Common myeloid progenitor, CD34-positive (primary cell): Measurements from ENCODE around the gene GCLM.
A peak's percentile ranks its signal among the peaks of the same experiment; 100 is the strongest.

Experiments
- CTCF ChIA-PET: fragments of 350-600 bp; sonication (Branson Sonifier 250); formaldehyde crosslinking; loops from one replicate; lab custom pipeline; 2021; ENCODE audit warnings: antibody characterized with exemption; lab: Charles Lee
- POLR2A ChIA-PET: fragments of 350-600 bp; sonication (Branson Sonifier 250); formaldehyde crosslinking; loops from one replicate; lab custom pipeline; 2021; ENCODE audit warnings: antibody characterized with exemption; lab: Charles Lee
- DNase-seq, 3 donors: peaks; one replicate each; pipeline versions ENCODE4 v3.0.0 to v3.0.0-alpha.2; 2013
- H3K27ac ChIP-seq, 2 experiments: 1 replicate in 1 of 2; 2 replicates in 1 of 2; pipeline ENCODE4 v1.7.0; 2013; ENCODE audit warnings: inconsistent platforms in 2 of 2, low read length in 2 of 2, mild to moderate bottlenecking in 2 of 2, low read depth in 1 of 2, moderate library complexity in 1 of 2; ENCODE audit not compliant: severe bottlenecking in 2 of 2, insufficient read depth in 1 of 2, poor library complexity in 1 of 2
- H3K27me3 ChIP-seq, 5 experiments: replicated peaks in 2 of 5; 1 replicate in 3 of 5; 2 replicates in 2 of 5; pipeline versions ENCODE4 v1.6.1 to v1.7.0; 2013; ENCODE audit warnings: low read length in 4 of 5, mild to moderate bottlenecking in 2 of 5, moderate library complexity in 2 of 5, inconsistent platforms in 1 of 5; ENCODE audit not compliant: insufficient read depth in 5 of 5, control insufficient read depth in 4 of 5
- H3K36me3 ChIP-seq, 4 experiments: 1 replicate in 2 of 4; 2 replicates in 2 of 4; pipeline versions ENCODE4 v1.6.1 to v1.7.0; 2013; ENCODE audit warnings: low read length in 3 of 4, control low read depth in 1 of 4, mild to moderate bottlenecking in 1 of 4; ENCODE audit not compliant: control insufficient read depth in 4 of 4, insufficient read depth in 4 of 4
- H3K4me1 ChIP-seq, 4 experiments: 1 replicate in 3 of 4; 2 replicates in 1 of 4; pipeline versions ENCODE4 v1.6.1 to v1.7.1; 2013; ENCODE audit warnings: low read length in 3 of 4, mild to moderate bottlenecking in 3 of 4, control low read depth in 1 of 4, inconsistent platforms in 1 of 4, moderate library complexity in 1 of 4; ENCODE audit not compliant: control insufficient read depth in 4 of 4, insufficient read depth in 4 of 4; ENCODE audit errors: control extremely low read depth in 1 of 4
- H3K4me3 ChIP-seq, 7 experiments: 1 replicate in 4 of 7; 2 replicates in 3 of 7; pipeline versions ENCODE4 v1.5.1 to v1.7.0; 2013; ENCODE audit warnings: mild to moderate bottlenecking in 7 of 7, low read length in 6 of 7, moderate library complexity in 6 of 7, inconsistent platforms in 2 of 7, low read depth in 2 of 7, control low read depth in 1 of 7; ENCODE audit not compliant: insufficient read depth in 4 of 7, control insufficient read depth in 1 of 7; ENCODE audit errors: extremely low read depth in 1 of 7
- H3K9me3 ChIP-seq, 5 experiments: 1 replicate in 4 of 5; 2 replicates in 1 of 5; pipeline versions ENCODE4 v1.6.1 to v1.7.1; 2013; ENCODE audit warnings: low read length in 4 of 5, mild to moderate bottlenecking in 2 of 5, inconsistent platforms in 1 of 5, low read depth in 1 of 5, moderate library complexity in 1 of 5; ENCODE audit not compliant: control insufficient read depth in 4 of 5, insufficient read depth in 2 of 5; ENCODE audit errors: control extremely low read depth in 1 of 5
- WGBS: methylation state at CpG from one replicate; pipeline ENCODE4 v1.1.5; 2013; ENCODE audit not compliant: insufficient coverage; 5-methylcytosine and 5-hydroxymethylcytosine counted together

The GCLM gene

DNA sequence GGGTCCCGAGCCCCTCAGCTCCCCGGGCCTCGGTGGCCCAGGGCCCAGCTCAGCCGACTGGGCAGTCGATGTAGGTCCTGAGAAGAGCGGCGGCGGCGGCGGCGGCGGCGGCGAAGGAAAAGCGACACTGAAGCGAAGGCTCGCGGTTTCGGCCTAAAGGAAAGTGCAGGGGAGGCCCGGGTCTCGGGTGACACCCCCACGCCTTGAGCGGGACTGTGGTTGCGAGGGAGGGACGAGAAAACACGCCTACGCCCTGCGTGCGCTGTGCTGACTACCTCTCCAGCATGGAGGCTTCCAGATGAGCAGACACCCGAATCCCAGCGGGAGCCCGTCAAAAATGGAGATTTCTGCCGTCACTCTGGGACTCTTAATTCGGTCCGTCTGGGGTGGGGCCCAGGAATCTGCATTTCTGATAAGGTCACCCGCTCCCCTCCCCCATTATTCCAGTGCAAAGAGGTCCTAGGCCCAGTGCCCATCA lies 61.4 kb downstream of the GCLM start:
- Histone ChIP-seq H3K4me1 (peaks cover 8 to 36% (median 24%) of the 10 kb centered on the region in 4 experiments), H3K4me3 (peak overlapping the region; percentile 84 to 98 (median 87)), H3K36me3 (no peaks in the 10 kb centered on the region), H3K27me3 (no peaks in the 10 kb centered on the region), H3K9me3 (peaks cover 0 to 2% (median 0%) of the 10 kb centered on the region in 5 experiments), H3K27ac (peak overlapping the region; percentile 54 to 83)
- peak; percentile 77 to 86 (median 82) for DNase-seq
- ChIA-PET POLR2A (interaction anchor here (0.6 to 1.7 kb wide), 4 partner anchors 30 to 769 kb away, joined by 3 read pairs; partner anchors contain the start of gene MTF2), CTCF (interaction anchor here (0.7 to 2.5 kb wide), 4 partner anchors 18 to 219 kb away, joined by 3 to 9 read pairs (median 6); no protein-coding TSS in a partner anchor)
- WGBS = 0% methylated on average over 31 of the region's 36 CpGs

DNA sequence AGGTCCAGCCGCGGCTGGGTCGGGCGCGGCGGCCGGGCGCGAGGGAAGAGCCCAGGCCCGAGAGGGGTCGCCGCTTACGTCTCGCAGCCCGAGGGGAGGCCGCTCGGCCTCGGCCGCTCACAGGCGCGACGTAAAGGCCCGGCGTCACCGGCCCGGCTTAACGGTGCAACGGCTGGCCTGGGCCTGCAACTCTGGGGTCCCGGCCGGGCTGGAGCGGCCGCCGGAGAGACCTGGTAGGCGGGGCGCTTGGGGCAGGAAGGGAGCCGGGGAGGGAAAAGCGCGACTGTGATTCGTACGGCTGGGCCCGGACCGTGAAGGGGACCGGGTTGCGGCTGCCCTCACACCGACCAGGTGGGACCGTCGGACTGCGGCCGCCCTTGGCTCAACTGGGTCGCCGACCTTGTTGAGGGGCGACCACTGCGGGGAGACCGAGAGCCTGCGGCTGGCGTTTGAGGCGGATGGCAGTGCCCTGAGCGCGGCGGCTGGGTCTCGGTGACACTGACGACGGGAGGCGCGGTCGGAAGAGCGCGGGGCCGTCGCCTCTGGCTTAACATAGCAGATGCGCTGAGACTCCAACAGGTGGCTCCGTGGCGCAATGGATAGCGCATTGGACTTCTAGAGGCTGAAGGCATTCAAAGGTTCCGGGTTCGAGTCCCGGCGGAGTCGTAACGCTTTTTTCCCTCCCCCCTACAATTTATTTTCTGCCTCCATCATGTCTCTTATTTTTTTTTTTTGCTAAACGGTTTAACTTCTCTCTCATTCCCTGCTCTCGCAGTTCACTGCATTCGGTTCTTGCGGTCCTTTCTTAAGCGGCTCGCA lies 62.0 kb downstream of the GCLM start:
- DNase-seq = peak; percentile 92 to 97 (median 96)
- POLR2A ChIA-PET = interaction anchor here (0.6 to 1.7 kb wide), 4 partner anchors 30 to 768 kb away, joined by 3 read pairs; partner anchors contain the start of gene MTF2
- under 1% methylated on average over 71 of the region's 86 CpGs for WGBS

DNA sequence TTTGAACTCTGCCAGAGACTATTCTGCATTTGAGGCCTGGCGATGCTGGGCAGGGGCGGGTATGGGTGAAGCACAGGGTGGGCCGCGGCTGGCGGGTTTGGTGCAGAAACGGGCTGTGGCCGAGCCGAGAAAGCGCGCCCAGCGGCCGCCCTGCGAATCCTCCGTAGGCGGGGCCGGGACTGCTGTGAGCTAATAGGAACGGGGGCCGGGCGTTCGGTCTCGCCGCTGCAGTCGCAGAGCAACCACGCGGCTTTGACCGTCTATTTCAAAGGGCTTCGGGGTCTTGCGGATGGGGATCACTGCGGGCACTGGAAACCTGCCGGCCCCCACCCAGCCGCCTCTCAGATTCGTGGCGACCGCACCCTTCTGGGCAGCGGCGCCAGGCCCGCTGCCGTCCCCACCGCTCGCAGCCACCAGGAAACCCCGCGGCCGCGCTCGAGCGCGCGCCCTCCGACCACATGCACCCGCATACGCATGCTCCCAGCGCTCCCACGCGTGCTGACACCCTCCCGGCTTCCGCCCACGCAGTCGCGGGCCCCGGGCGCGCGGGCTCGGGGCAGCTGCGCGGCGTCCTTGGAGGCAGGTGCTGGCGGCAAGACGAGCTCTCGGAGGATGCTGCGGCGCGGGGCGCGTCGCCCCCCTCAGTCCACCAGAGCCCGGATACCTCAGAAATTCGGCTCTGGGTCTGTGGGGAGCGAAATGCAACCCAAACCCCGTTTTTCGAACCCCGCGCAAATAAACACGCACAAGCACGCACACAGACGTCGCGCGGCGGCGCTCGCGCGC lies 62.8 kb downstream of the GCLM start:
- H3K27me3 ChIP-seq = no peaks in the 10 kb centered on the region
- peak overlapping the region; percentile 50 to 83 for H3K27ac ChIP-seq
- H3K36me3 ChIP-seq = no peaks in the 10 kb centered on the region
- peaks cover 0 to 2% (median 0%) of the 10 kb centered on the region in 5 experiments for H3K9me3 ChIP-seq
- ChIA-PET POLR2A (interaction anchor here (0.8 to 1.7 kb wide), 2 partner anchors 29 to 31 kb away, joined by 3 read pairs; no protein-coding TSS in a partner anchor), CTCF (interaction anchor here (0.8 to 8.5 kb wide), 10 partner anchors 28 to 543 kb away, joined by 3 to 197 read pairs (median 4); partner anchors contain the start of genes BCAR3 and FNBP1L)
- DNase-seq = peak; percentile 80 to 90 (median 85)
- H3K4me1 ChIP-seq = peaks cover 8 to 36% (median 24%) of the 10 kb centered on the region in 4 experiments
- peak overlapping the region; percentile 84 to 98 (median 87) for H3K4me3 ChIP-seq
- WGBS = 0% methylated on average over 75 of the region's 94 CpGs

More for the DNA sequence above, 62.0 kb downstream of the GCLM start:
- Histone ChIP-seq H3K36me3 (no peaks in the 10 kb centered on the region), H3K27me3 (no peaks in the 10 kb centered on the region), H3K27ac (peak overlapping the region; percentile 54 to 83), H3K9me3 (peaks cover 0 to 2% (median 0%) of the 10 kb centered on the region in 5 experiments), H3K4me1 (peaks cover 8 to 36% (median 24%) of the 10 kb centered on the region in 4 experiments), H3K4me3 (peak overlapping the region; percentile 84 to 98 (median 87))
- CTCF ChIA-PET = interaction anchor here (0.7 to 8.5 kb wide), 5 partner anchors 31 to 216 kb away, joined by 3 to 197 read pairs (median 9); no protein-coding TSS in a partner anchor

DNA sequence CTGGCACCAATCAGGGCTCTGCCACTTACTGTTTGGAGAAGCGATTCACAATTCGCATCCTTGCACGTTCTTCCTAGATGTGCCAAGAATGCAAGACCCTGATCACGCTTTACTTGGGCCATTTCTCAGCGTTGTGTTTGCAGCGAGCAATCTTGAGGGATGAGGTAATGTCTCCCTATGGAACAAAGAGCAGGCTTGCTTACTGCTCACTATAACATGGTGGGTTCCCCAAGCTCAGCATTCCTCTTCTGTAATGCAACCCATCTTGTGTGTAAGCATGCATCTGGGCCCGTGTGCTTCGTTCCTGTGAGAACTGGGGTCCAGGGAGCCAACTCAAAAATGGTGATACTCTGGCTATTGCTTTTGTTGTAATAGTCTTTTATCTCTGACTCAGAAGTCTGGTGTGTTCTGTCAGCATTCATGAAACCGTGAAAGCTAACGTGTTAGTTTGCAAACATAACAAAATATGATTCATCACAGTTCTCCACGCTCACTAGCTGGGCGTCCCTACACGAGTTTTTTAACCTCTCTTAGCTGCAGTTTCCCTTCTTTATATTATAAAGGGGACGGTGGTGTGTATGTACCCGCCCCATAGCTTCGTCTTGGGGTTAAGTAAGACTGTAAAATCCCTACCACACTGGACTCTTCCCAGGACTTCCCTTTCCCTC lies 63.6 kb downstream of the GCLM start:
- peaks cover 8 to 36% (median 24%) of the 10 kb centered on the region in 4 experiments for H3K4me1 ChIP-seq
- ChIA-PET CTCF (interaction anchor here (0.8 to 8.5 kb wide), 10 partner anchors 29 to 542 kb away, joined by 3 to 197 read pairs (median 4); partner anchors contain the start of genes BCAR3 and FNBP1L), POLR2A (interaction anchor here (0.8 kb wide), 1 partner anchor 30 kb away, joined by 3 read pairs; no protein-coding TSS in a partner anchor)
- no peaks in the 10 kb centered on the region for H3K27me3 ChIP-seq
- H3K27ac ChIP-seq = peak overlapping the region; percentile 50 to 83
- WGBS = 77% methylated on average over 6 of the region's 16 CpGs
- H3K36me3 ChIP-seq = no peaks in the 10 kb centered on the region
- H3K4me3 ChIP-seq = peak overlapping the region; percentile 84 to 98 (median 87)
- no peak for DNase-seq
- H3K9me3 ChIP-seq = peaks cover 0 to 2% (median 0%) of the 10 kb centered on the region in 5 experiments

DNA sequence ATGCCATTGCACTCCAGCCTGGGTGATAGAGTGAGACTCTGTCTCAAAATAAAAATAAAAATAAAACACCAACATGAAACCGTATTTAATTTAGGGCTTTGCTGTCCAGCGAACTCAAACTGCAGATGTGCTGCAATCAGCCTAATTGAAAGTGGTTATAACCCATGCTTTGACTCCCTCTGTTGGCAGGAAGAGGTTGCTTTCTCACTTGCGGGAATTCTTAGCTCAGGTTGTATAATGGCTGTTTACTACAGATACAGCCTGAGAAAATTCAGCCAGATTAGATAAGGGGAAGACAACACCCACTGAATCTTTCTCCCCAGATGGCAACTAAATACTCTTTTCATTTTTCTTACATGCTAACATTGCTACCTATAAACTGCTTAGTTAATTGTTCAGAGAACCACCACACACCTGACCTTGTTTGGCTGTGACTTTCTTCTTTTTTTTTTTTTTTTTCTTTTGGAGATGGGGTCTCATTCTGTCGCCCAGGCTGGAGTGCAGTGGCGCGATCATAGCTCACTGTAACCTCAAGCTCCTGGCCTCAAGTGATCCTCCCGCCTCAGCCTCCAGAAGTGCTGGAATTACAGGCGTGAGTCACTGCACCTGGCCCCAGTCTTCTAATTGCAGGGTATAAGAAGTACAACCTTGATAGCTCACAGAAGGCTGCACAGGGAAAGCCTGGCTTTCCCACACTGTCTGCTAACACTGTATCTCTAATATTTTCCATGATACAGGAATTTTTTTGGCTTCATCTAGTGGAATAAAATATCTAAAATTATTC lies 64.8 kb downstream of the GCLM start:
- Histone ChIP-seq H3K36me3 (peaks cover 0 to 4% (median 0%) of the 10 kb centered on the region in 4 experiments), H3K27ac (no peak overlapping the region), H3K27me3 (no peaks in the 10 kb centered on the region), H3K4me3 (no peak overlapping the region), H3K4me1 (peaks cover 8 to 36% (median 24%) of the 10 kb centered on the region in 4 experiments), H3K9me3 (no peaks in the 10 kb centered on the region)
- POLR2A ChIA-PET = no interaction called here
- WGBS = 55% methylated on average over 8 of the region's 8 CpGs
- CTCF ChIA-PET = interaction anchor here (0.7 to 8.5 kb wide), 16 partner anchors 11 to 540 kb away, joined by 3 to 197 read pairs (median 4); partner anchors contain the start of gene DNTTIP2
- DNase-seq = peak; percentile 82 to 88 (median 87)
